GM10847 (cell line): ENCODE data around the gene USE1.

ENCODE experiments used
- POLR2A ChIP-seq: IDR thresholded peaks from 2 replicates; pipeline ENCODE4 v1.6.1; 2011; ENCODE audit not compliant: insufficient read length; ENCODE audit errors: extremely low read depth

USE1 gene

GRCh38 chr19:17240826-17241399, 25.8 kb downstream of the USE1 start:
- TF ChIP-seq POLR2A, result no peak

GRCh38 chr19:17242431-17243208, 27.5 kb downstream of the USE1 start:
- TF ChIP-seq POLR2A, result no peak

GRCh38 chr19:17243211-17243829, 28.2 kb downstream of the USE1 start:
- TF ChIP-seq POLR2A, result no peak

- TF ChIP-seq POLR2A, result no peak
These were observed 28.9 kb downstream of the USE1 start for GRCh38 chr19:17243830-17244617.

- TF ChIP-seq POLR2A, result no peak
These were observed 29.7 kb downstream of the USE1 start for GRCh38 chr19:17244618-17245534.

- no peak for TF ChIP-seq POLR2A
These were observed 30.4 kb downstream of the USE1 start, which contains the start of gene NR2F6 for GRCh38 chr19:17245535-17245984. NR2F6 (minus strand) TSS chr19:17245919; CDS start chr19:17245220, 699 bp downstream.

- TF ChIP-seq POLR2A, result no peak
These were observed 31.7 kb downstream of the USE1 start for GRCh38 chr19:17246681-17247425.

GRCh38 chr19:17248011-17248776, 33.0 kb downstream of the USE1 start:
- no peak for TF ChIP-seq POLR2A

- TF ChIP-seq POLR2A, result no peak
These were observed 34.9 kb downstream of the USE1 start for GRCh38 chr19:17249887-17250548.

GRCh38 chr19:17254636-17255035, 39.5 kb downstream of the USE1 start:
- TF ChIP-seq POLR2A, result no peak

- TF ChIP-seq POLR2A, result no peak
These were observed 40.0 kb downstream of the USE1 start for GRCh38 chr19:17255150-17255621.

- no peak for TF ChIP-seq POLR2A
These were observed 41.0 kb downstream of the USE1 start for GRCh38 chr19:17256130-17256529.
